Heart right ventricle (tissue), 16 donors: ENCODE results near the gene DDX24. TPM values are rescaled to one million over a fixed set of nuclear protein-coding genes. Genes with fewer than 3 reads are reported as not detected.
A peak's percentile ranks its signal among the peaks of the same experiment; 100 is the strongest.

ENCODE experiments used
- ATAC-seq, 8 donors: fragments of 200-7000 bp; cut with Tn5 transposase; one replicate each; pipeline ENCODE4 v1.9.1; 2020; ENCODE audit warnings: mild to moderate bottlenecking in 8 of 8, moderate library complexity in 8 of 8, moderate number of reproducible peaks in 1 of 8
- DNase-seq, 2 donors: peaks; one replicate each; pipeline ENCODE4 v3.0.0-alpha.2; 2020
- H3K27ac ChIP-seq, 10 donors: fragments of 200-600 bp; sonication (generic) in 2 of 10; one replicate each; pipeline versions ENCODE4 v1.5.0 to v1.8.0; 2020 to 2022; ENCODE audit warnings: mild to moderate bottlenecking in 3 of 10
- H3K27me3 ChIP-seq, 7 donors: fragments of 200-600 bp; one replicate each; pipeline ENCODE4 v1.8.0; 2021 to 2022; ENCODE audit warnings: mild to moderate bottlenecking in 2 of 7
- H3K36me3 ChIP-seq, 9 donors: fragments of 200-600 bp; sonication (generic) in 1 of 9; one replicate each; pipeline versions ENCODE4 v1.5.0 to v1.8.0; 2020 to 2022; ENCODE audit warnings: mild to moderate bottlenecking in 2 of 9
- H3K4me1 ChIP-seq, 9 donors: fragments of 200-600 bp; sonication (generic) in 1 of 9; one replicate each; pipeline versions ENCODE4 v1.5.0 to v1.8.0; 2020 to 2022; ENCODE audit warnings: mild to moderate bottlenecking in 4 of 9
- H3K4me3 ChIP-seq, 10 donors: fragments of 200-600 bp; sonication (generic) in 2 of 10; one replicate each; pipeline versions ENCODE4 v1.5.0 to v1.8.0; 2020 to 2022; ENCODE audit warnings: mild to moderate bottlenecking in 7 of 10, moderate library complexity in 2 of 10
- H3K9me3 ChIP-seq, 11 donors: fragments of 200-600 bp in 10 of 11; sonication (generic) in 2 of 11; one replicate each; pipeline versions ENCODE4 v1.5.0 to v1.8.0; 2013 to 2022; ENCODE audit warnings: mild to moderate bottlenecking in 2 of 11, control low read depth in 1 of 11, moderate library complexity in 1 of 11
- CTCF ChIP-seq, 9 donors: fragments of 200-600 bp; sonication (generic) in 2 of 9; IDR thresholded peaks; one replicate each; pipeline versions ENCODE4 v1.5.0 to v1.8.0; 2021 to 2022; ENCODE audit warnings: antibody characterized with exemption in 9 of 9, mild to moderate bottlenecking in 5 of 9, moderate library complexity in 1 of 9
- WGBS, 2 donors: extraction: QIAGEN DNeasy Blood & Tissue Kit; methylation state at CpG; one replicate each; pipeline ENCODE4 v1.1.7; 2013; ENCODE audit warnings: inconsistent platforms in 1 of 2; 5-methylcytosine and 5-hydroxymethylcytosine counted together
- intact Hi-C, 10 donors: fragments of 100-400 bp; cut with DNase I; formaldehyde crosslinking; loops; one replicate each; pipeline versions ENCODE4 v1.11.1 to v1.14.2; 2022
- polyA plus RNA-seq, 2 donors: library from polyadenylated mRNA; stranded (reverse); fragments of 200-250 nt; gene quantifications; one replicate each; pipeline ENCODE4 v1.2.3, GENCODE V29; 2013
- total RNA-seq, 10 donors: library from RNA; stranded (reverse); fragmentation: NEBNext Ultra II Directional in 3 of 10; extraction: Animal tissue kit (Norgen Biotek cat#: 25700) in 3 of 10; gene quantifications; one replicate each; pipeline versions ENCODE4 v1.2.1 to v1.2.4, GENCODE V29; 2021 to 2023
- donor health status: Arrhythmogenic right ventricular cardiomyopathy.
- donor health status: ischemic (EF 13 %, LVEDD 7.1; RV severe dilation, severe dysfunction).
- donor health status: healthy with polysubstance abuse.
- donor health status: DM: no; HTN: yes; CAD: no.
- donor health status: DM: no; HTN: no; CAD: no.
- donor health status: ischemic (EF 25% LVEDD 6.9; RV normal size, moderate dysfunction).
- donor health status: ischemic (EF 25% LVEDD 5.7; RV mildly dilated, moderate dysfunction).
- donor health status: healthy.
- donor health status: DM: yes; HTN: yes; CAD: no.
- donor health status: Ischemic cardiomyopathy.
- donor health status: ischemic (EF 35%, LVEDD 5.7; RV mildly dilated, moderate dysfunction).
- donor health status: nonischemic (EF 11% LVEDD 7.7; RV severe dilation, severe dysfunction).
- donor health status: DM: yes; HTN: yes; CAD: no.
- donor health status: PGD.
- donor health status: ischemic (EF 29% LVEDD 5.4; RV normal size, mild dysfunction).
- donor health status: nonischemic (EF 23%, LVEDD 6.1; RV moderate dilation, normal function).

Gene DDX24
- total and polyA plus RNA-seq, 12 donors = 94.1 to 269 (median 234) TPM

- Histone ChIP-seq H3K4me1 (peaks cover 10 to 18% (median 16%) of the 10 kb centered on the region in 9 donors), H3K4me3 (no peak overlapping the region), H3K27me3 (no peaks in the 10 kb centered on the region), H3K36me3 (peaks cover 0 to 14% (median 0%) of the 10 kb centered on the region in 9 donors), H3K27ac (no peak overlapping the region), H3K9me3 (peaks cover 0 to 26% (median 8%) of the 10 kb centered on the region in 11 donors)
- intact Hi-C loops = no loop called here
- no peak for DNase-seq
- TF ChIP-seq CTCF (IDR thresholded peaks at IDR 0.05) = no peak
- no peak for ATAC-seq
Measured at GRCh38 chr14:94119071-94119470, 38.1 kb upstream of the DDX24 start.

- no peak for DNase-seq
- H3K27ac ChIP-seq = no peak overlapping the region
- peaks cover 10 to 30% (median 27%) of the 10 kb centered on the region in 9 donors for H3K4me1 ChIP-seq
- intact Hi-C loops = no loop called here
- TF ChIP-seq CTCF (IDR thresholded peaks at IDR 0.05) = no peak
- H3K4me3 ChIP-seq = no peak overlapping the region
- 74 to 78% methylated on average over 9 of the region's 9 CpGs for WGBS, 2 donors
- peaks cover 0 to 26% (median 8%) of the 10 kb centered on the region in 11 donors for H3K9me3 ChIP-seq
- H3K36me3 ChIP-seq = peaks cover 0 to 14% (median 0%) of the 10 kb centered on the region in 9 donors
- H3K27me3 ChIP-seq = no peaks in the 10 kb centered on the region
- ATAC-seq = no peak
Measured at GRCh38 chr14:94117856-94118255, 36.9 kb upstream of the DDX24 start.

GRCh38 chr14:94116701-94117100, 35.7 kb upstream of the DDX24 start:
- ATAC-seq (no peak), DNase-seq (no peak)
- Histone ChIP-seq H3K36me3 (peaks cover 0 to 14% (median 0%) of the 10 kb centered on the region in 9 donors), H3K27me3 (no peaks in the 10 kb centered on the region), H3K4me1 (peaks cover 10 to 38% (median 31%) of the 10 kb centered on the region in 9 donors), H3K27ac (no peak overlapping the region), H3K4me3 (no peak overlapping the region), H3K9me3 (peaks cover 0 to 26% (median 8%) of the 10 kb centered on the region in 11 donors)
- TF ChIP-seq CTCF (IDR thresholded peaks at IDR 0.05) = no peak
- 84 to 89% methylated on average over 10 of the region's 10 CpGs for WGBS, 2 donors
- intact Hi-C loops = no loop called here

DNA sequence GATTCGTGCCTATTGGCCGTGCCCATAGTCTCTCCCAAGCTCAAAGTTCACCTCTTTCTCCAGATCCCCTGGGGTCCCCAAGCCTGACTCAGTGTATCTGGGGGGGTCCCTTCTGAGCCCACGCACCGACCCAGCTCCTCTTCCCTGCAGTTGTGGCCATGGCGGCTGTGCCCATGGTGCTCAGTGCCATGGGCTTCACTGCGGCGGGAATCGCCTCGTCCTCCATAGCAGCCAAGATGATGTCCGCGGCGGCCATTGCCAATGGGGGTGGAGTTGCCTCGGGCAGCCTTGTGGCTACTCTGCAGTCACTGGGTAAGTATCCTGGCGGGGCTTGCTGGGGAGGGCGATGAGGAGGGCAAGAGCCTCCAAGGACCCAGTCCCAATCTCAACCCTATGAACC, 34.6 kb upstream of the DDX24 start:
- peaks cover 0 to 20% (median 8%) of the 10 kb centered on the region in 11 donors for H3K9me3 ChIP-seq
- peak overlapping the region in 8 of 10 donors; percentile 62 to 97 (median 88) for H3K27ac ChIP-seq
- H3K4me3 ChIP-seq = no peak overlapping the region
- H3K4me1 ChIP-seq = peaks cover 10 to 38% (median 34%) of the 10 kb centered on the region in 9 donors
- intact Hi-C loops = no loop called here
- H3K36me3 ChIP-seq = peaks cover 0 to 14% (median 0%) of the 10 kb centered on the region in 9 donors
- no peaks in the 10 kb centered on the region for H3K27me3 ChIP-seq
- WGBS, 2 donors = 84 to 95% methylated on average over 15 of the region's 15 CpGs
- DNase-seq = no peak
- peak in 1 of 8 donors; percentile 23 for ATAC-seq
- no peak for TF ChIP-seq CTCF (IDR thresholded peaks at IDR 0.05)
